Subcutaneous adipose tissue (tissue), 4 donors: ENCODE data around the gene APPL2. TPM values are rescaled to one million over a fixed set of nuclear protein-coding genes. Genes with fewer than 3 reads are reported as not detected.

ENCODE experiments used
- total RNA-seq, 4 donors: library from RNA; depleted of rRNA; stranded (reverse); fragments of >200 nt; gene quantifications; one replicate each; pipeline ENCODE4 v1.1.0, GENCODE V29; 2016
- TF ChIP-seq, protein P1 (sequence below): fragments of 450-650 bp; IDR thresholded peaks from one replicate; pipeline ENCODE4 v1.5.1; 2016; ENCODE audit warnings: low read depth, mild to moderate bottlenecking, control low read depth, antibody characterized with exemption, moderate library complexity

The APPL2 gene
- total RNA-seq, 4 donors from 2014 or later = 64.6 to 127 (median 94.1) TPM

DNA sequence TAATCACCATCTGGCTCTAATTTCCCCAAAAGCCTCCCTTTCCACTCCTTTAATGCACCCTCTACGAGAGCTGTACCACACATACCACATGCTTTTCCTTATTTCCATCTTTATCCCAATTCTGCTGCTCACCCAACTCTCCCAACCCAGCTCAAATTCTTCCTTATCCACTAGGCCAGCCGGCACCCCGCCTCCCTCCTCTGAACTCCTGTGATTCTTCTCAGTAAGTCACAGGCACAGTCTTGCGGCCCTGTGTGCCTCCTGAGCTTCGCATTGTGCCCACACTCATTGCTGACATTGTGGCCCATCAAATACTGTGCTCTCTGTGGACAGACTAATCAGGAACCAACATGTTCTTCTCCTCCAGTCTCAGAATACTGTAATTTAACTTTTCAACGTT is 45.4 kb downstream of the APPL2 start:
- TF ChIP-seq, protein P1, sequence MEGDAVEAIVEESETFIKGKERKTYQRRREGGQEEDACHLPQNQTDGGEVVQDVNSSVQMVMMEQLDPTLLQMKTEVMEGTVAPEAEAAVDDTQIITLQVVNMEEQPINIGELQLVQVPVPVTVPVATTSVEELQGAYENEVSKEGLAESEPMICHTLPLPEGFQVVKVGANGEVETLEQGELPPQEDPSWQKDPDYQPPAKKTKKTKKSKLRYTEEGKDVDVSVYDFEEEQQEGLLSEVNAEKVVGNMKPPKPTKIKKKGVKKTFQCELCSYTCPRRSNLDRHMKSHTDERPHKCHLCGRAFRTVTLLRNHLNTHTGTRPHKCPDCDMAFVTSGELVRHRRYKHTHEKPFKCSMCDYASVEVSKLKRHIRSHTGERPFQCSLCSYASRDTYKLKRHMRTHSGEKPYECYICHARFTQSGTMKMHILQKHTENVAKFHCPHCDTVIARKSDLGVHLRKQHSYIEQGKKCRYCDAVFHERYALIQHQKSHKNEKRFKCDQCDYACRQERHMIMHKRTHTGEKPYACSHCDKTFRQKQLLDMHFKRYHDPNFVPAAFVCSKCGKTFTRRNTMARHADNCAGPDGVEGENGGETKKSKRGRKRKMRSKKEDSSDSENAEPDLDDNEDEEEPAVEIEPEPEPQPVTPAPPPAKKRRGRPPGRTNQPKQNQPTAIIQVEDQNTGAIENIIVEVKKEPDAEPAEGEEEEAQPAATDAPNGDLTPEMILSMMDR = no peak

DNA sequence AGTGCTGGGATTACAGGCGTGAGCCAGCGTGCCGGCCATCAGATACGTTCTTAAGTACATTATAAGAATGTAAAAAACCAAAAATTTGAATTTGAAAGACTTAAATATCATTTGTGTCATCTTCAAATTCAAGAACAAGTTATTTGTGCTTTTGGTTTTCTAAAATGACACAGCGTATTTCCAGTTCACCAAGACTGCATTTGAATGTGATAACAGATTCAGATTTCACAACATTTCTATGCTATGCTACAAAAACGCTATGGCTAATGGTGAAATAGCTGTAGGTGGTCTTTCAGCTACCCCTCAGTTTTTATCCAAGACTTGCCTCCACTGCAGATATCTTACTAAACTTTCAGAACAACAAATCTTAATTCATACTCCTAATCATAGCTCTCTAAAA is 46.7 kb downstream of the APPL2 start:
- TF ChIP-seq, protein P1 = no peak

DNA sequence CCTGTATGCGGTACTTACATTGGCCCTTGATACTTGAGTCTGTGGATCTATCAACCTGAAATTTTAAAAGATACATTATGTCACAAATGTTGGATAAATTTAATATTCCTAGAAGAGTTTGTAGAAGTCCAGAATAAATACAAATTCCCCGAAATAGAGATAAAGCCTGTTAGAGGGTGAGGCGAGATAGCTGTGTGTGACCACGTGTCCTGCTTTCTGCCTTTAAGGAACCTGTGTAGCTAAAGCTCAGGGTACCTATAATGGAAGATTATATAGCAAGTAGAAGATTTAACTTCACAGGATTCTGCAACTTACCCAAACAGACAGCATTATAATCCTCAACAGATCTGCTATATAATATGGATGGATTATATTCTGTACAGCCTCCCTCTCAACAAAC is 58.8 kb downstream of the APPL2 start:
- TF ChIP-seq, protein P1 = no peak

DNA sequence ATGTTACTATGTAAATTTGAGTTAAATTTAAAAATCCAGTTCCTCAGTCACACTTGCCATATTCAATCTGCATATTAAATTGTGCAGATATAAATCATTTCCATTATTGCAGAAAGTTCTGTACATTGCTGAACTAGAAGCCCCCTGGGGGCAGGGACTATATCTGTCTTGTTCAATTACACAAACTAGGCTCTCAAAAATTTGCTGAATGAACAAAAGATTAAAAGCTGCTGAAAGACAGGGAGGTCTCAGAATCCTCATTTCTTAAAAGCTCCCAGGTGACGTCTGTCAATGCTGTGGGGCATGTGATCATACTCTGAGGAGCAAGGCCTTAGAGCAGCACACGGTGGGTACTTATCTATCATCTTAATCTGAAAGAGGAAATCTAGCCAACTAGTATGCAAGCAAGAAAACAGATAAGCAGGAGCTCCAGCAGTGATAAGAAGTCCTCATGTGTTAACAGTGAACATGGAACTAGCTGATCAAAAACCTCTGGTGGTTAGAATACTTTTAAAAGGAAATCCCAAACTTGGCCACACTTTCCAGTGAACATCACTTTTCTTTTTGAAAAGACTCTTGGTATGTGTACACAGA is 60.5 kb downstream of the APPL2 start:
- TF ChIP-seq, protein P1 = no peak

DNA sequence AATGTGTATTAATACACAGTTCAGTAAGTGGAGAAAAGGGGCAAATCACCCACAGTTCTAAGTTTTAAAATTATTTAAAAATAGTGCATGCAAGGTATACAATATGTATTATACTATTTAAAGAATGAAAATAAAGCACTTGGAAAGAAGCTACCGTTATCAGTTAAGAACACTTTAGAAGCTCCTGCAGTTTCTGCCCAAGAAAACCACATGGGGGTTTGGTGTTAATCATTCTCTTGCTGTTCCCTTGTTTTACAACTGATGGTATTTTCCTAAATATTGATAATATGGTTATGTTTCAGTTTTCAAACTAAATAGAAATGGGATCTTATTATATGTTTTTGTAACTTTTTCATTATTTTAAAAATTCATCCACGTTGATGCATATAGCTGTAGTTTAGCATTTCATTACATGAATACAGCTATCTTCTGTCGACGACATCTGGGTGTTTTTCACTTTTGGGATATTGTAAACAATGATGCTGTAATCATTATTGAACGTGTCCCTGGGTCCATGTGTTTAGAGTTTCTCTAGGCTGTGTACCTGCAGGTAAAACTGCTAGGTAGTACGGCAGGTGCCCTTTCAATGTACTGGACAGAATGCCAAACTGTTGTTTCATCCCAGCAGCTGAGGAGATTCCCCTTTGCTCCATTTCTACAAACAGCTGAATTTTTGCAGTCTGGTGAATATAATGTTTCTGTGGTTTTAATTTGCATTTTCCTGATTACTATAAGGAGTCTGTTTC is 64.1 kb downstream of the APPL2 start:
- TF ChIP-seq, protein P1 = no peak

DNA sequence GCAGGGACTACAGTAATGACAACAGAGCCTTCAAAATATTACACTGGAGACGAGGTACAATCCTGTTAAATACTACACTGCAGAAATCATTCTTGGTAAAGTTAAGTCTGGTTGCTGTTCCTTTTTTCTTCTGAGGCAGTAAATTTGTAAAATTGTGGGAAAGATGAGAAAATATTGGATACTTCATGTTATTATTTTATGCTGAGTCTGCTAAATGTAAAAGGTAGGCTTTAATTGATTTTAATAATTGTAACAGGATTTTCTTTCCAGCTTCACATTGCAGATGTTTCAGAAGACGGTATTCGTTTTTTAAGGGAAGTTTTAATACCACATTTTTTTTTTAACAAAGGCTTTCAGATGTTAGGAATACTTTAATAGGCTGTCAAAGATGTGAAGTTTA is 65.8 kb downstream of the APPL2 start:
- TF ChIP-seq, protein P1 = no peak

DNA sequence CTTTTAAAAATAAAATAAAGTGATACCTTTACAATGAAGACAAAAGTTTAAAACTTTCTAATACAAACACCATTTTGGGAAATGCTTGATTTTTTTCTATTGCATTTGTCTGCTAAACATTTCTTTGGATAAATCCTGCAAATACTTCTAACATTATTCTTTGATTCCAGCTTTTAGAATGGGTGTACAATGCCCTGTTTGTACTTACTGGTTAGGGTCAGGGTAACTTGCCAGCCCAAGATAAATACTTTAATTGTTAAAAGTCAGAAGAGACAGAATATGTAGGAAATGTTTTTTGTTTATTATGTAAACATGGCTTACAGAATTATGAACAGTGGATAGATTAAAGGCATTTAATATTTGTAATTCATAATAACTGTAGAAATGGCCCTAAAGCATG is 68.0 kb downstream of the APPL2 start:
- TF ChIP-seq, protein P1 = no peak
